ENCODE results near the gene NME8.

DNA sequence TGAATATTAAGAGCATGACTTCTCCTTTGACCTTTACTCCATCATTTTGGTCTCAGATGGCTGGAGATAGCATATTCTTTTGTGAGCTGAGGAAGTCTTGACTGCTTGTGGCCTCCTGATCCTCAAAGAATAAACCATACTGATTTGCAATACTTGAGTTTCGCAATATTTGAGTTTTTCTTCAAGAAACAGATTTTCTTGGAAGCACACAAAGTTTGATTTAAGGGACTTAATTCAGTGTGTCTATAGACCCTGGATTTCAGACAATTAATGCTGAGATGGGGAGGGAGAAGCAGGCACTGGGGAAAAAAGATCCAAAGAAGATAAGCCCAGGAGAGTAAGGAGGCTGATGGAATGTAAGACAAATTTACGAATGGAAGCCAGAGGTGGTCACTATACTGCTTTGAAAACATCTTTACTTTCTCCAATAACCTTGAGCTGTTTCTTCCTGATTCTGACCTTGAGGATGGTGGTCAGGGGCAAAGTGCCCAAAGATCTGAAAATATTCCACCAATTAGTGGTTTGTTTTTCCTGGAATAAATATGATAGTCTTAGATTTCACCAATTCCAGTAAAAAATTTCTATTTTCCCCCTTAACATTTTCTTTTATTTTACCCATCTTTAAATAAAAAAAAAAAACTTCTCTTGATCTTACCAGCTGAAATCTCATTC, 79.5 kb downstream of the NME8 start:
- no peak for TF ChIP-seq CTCF (conservative IDR thresholded peaks at IDR 0.05)
- TF ChIP-seq ZFX (IDR thresholded peaks at IDR 0.05), result no peak
